HAP-1 (cell line): ENCODE results near the gene SYNE1.

Experiments
- DNase-seq, 2 experiments: peaks; one replicate each; pipeline ENCODE4 v3.0.0-alpha.2; 2016 to 2020; ENCODE audit warnings: low spot score in 2 of 2
- H3K27me3 ChIP-seq: fragments of 250-450 bp; sonication (Bioruptor Pico); 2 replicates; pipeline ENCODE4 v1.5.1; 2020; ENCODE audit warnings: low read depth, mild to moderate bottlenecking, moderate library complexity
- H3K36me3 ChIP-seq: fragments of 250-450 bp; sonication (Bioruptor Pico); replicated peaks from 2 replicates; pipeline ENCODE4 v1.5.1; 2020; ENCODE audit warnings: mild to moderate bottlenecking
- H3K4me1 ChIP-seq: fragments of 250-450 bp; sonication (Bioruptor Pico); 2 replicates; pipeline ENCODE4 v1.5.1; 2020; ENCODE audit warnings: mild to moderate bottlenecking
- H3K4me3 ChIP-seq: fragments of 250-450 bp; sonication (Bioruptor Pico); 2 replicates; pipeline ENCODE4 v1.5.1; 2020; ENCODE audit warnings: mild to moderate bottlenecking, moderate library complexity
- H3K9me3 ChIP-seq: fragments of 250-450 bp; sonication (Bioruptor Pico); 2 replicates; pipeline ENCODE4 v1.5.1; 2020; ENCODE audit warnings: mild to moderate bottlenecking, moderate library complexity
- in situ Hi-C: fragments of 300-500 bp; cut with MboI; formaldehyde crosslinking; loops from 3 replicates; pipeline ENCODE4 v1.14.3; 2020; ENCODE audit warnings: low sequenced_read_pairs, inconsistent platforms, mixed read lengths

The SYNE1 gene

GRCh38 chr6:152248980-152249379 lies 388.2 kb downstream of the SYNE1 start:
- in situ Hi-C loops, result no loop called here

GRCh38 chr6:152246554-152247337 lies 390.4 kb downstream of the SYNE1 start:
- Histone ChIP-seq H3K4me1 (peaks cover 5% of the 10 kb centered on the region; the same call in 1 of the 2 replicates), H3K4me3 (no peak overlapping the region), H3K27me3 (no peaks in the 10 kb centered on the region), H3K9me3 (no peaks in the 10 kb centered on the region), H3K36me3 (no peaks in the 10 kb centered on the region)
- in situ Hi-C loops, result no loop called here
- DNase-seq, result no peak

More at GRCh38 chr6:152248980-152249379, 388.2 kb downstream of the SYNE1 start:
- Histone ChIP-seq H3K36me3 (no peaks in the 10 kb centered on the region), H3K4me3 (no peak overlapping the region), H3K27me3 (no peaks in the 10 kb centered on the region), H3K9me3 (no peaks in the 10 kb centered on the region), H3K4me1 (peaks cover 5% of the 10 kb centered on the region; the same call in 1 of the 2 replicates)
- DNase-seq, result no peak

- in situ Hi-C loops, result no loop called here
- no peaks in the 10 kb centered on the region for H3K36me3 ChIP-seq
Observed at GRCh38 chr6:152244998-152245630, 392.0 kb downstream of the SYNE1 start.

GRCh38 chr6:152241013-152241766 lies 396.0 kb downstream of the SYNE1 start:
- DNase-seq, result no peak
- no peak overlapping the region for H3K4me3 ChIP-seq
- H3K4me1 ChIP-seq, result peaks cover 5% of the 10 kb centered on the region; the same call in 1 of the 2 replicates
- no peaks in the 10 kb centered on the region for H3K36me3 ChIP-seq
- no peaks in the 10 kb centered on the region for H3K9me3 ChIP-seq
- no peaks in the 10 kb centered on the region for H3K27me3 ChIP-seq
- in situ Hi-C loops, result no loop called here

More at GRCh38 chr6:152244998-152245630, 392.0 kb downstream of the SYNE1 start:
- no peak for DNase-seq
- Histone ChIP-seq H3K9me3 (no peaks in the 10 kb centered on the region), H3K4me3 (no peak overlapping the region), H3K27me3 (no peaks in the 10 kb centered on the region), H3K4me1 (peaks cover 5% of the 10 kb centered on the region; the same call in 1 of the 2 replicates)

- Histone ChIP-seq H3K27me3 (no peaks in the 10 kb centered on the region), H3K4me3 (no peak overlapping the region), H3K9me3 (no peaks in the 10 kb centered on the region), H3K36me3 (no peaks in the 10 kb centered on the region), H3K4me1 (peaks cover under 1% of the 10 kb centered on the region; the same call in 1 of the 2 replicates)
- in situ Hi-C loops, result no loop called here
- DNase-seq, result no peak
Observed at GRCh38 chr6:152240436-152240835, 396.7 kb downstream of the SYNE1 start.

- H3K4me3 ChIP-seq, result no peak overlapping the region
- no peaks in the 10 kb centered on the region for H3K4me1 ChIP-seq
- no peak for DNase-seq
- H3K9me3 ChIP-seq, result no peaks in the 10 kb centered on the region
- H3K27me3 ChIP-seq, result no peaks in the 10 kb centered on the region
- no peaks in the 10 kb centered on the region for H3K36me3 ChIP-seq
- in situ Hi-C loops, result no loop called here
Observed at GRCh38 chr6:152236370-152237097, 400.6 kb downstream of the SYNE1 start.

GRCh38 chr6:152233547-152234320 lies 403.4 kb downstream of the SYNE1 start:
- no peaks in the 10 kb centered on the region for H3K36me3 ChIP-seq
- no peak for DNase-seq
- H3K4me3 ChIP-seq, result no peak overlapping the region
- no peaks in the 10 kb centered on the region for H3K9me3 ChIP-seq
- H3K4me1 ChIP-seq, result no peaks in the 10 kb centered on the region
- H3K27me3 ChIP-seq, result no peaks in the 10 kb centered on the region
- in situ Hi-C loops, result no loop called here

- Histone ChIP-seq H3K9me3 (no peaks in the 10 kb centered on the region), H3K4me1 (no peaks in the 10 kb centered on the region), H3K36me3 (no peaks in the 10 kb centered on the region), H3K4me3 (no peak overlapping the region), H3K27me3 (no peaks in the 10 kb centered on the region)
- peak in 1 of 2 experiments; percentile 14 for DNase-seq
- in situ Hi-C loops, result no loop called here
Observed at GRCh38 chr6:152232501-152233151, 404.5 kb downstream of the SYNE1 start.

- no peaks in the 10 kb centered on the region for H3K27me3 ChIP-seq
- H3K9me3 ChIP-seq, result no peaks in the 10 kb centered on the region
- in situ Hi-C loops, result no loop called here
- no peaks in the 10 kb centered on the region for H3K4me1 ChIP-seq
- no peak for DNase-seq
- H3K4me3 ChIP-seq, result no peak overlapping the region
- no peaks in the 10 kb centered on the region for H3K36me3 ChIP-seq
Observed at GRCh38 chr6:152229330-152229729, 407.8 kb downstream of the SYNE1 start.

- DNase-seq, result no peak
- Histone ChIP-seq H3K27me3 (no peaks in the 10 kb centered on the region), H3K36me3 (no peaks in the 10 kb centered on the region), H3K9me3 (no peaks in the 10 kb centered on the region), H3K4me3 (no peak overlapping the region), H3K4me1 (no peaks in the 10 kb centered on the region)
- in situ Hi-C loops, result no loop called here
Observed at GRCh38 chr6:152226119-152226518, 411.0 kb downstream of the SYNE1 start.

- H3K4me1 ChIP-seq, result no peaks in the 10 kb centered on the region
- H3K36me3 ChIP-seq, result no peaks in the 10 kb centered on the region
- in situ Hi-C loops, result no loop called here
- H3K4me3 ChIP-seq, result no peak overlapping the region
- no peaks in the 10 kb centered on the region for H3K27me3 ChIP-seq
- DNase-seq, result no peak
- H3K9me3 ChIP-seq, result no peaks in the 10 kb centered on the region
Observed at GRCh38 chr6:152225241-152225934, 411.8 kb downstream of the SYNE1 start.

- in situ Hi-C loops, result no loop called here
- H3K4me3 ChIP-seq, result no peak overlapping the region
- H3K9me3 ChIP-seq, result no peaks in the 10 kb centered on the region
- no peak for DNase-seq
- H3K4me1 ChIP-seq, result no peaks in the 10 kb centered on the region
- H3K36me3 ChIP-seq, result no peaks in the 10 kb centered on the region
- H3K27me3 ChIP-seq, result no peaks in the 10 kb centered on the region
Observed at GRCh38 chr6:152223636-152224035, 413.5 kb downstream of the SYNE1 start.
